Activated CD8-positive, alpha-beta memory T cell treated with anti-CD3 and anti-CD28 coated beads for 1 hour (primary cell): ENCODE results near the gene ZGRF1.
"Not testable (repeated sequence)": the region's sequence is repeated elsewhere in the genome, so short reads cannot be mapped to it uniquely, and the experiment has no call there.

Experiments
- DNase-seq, 2 donors: peaks; one replicate each; pipeline ENCODE4 v3.0.0-alpha.2; 2020; ENCODE audit warnings: low read depth in 1 of 2; ENCODE audit errors: extremely low read depth in 1 of 2

ZGRF1 gene

DNA sequence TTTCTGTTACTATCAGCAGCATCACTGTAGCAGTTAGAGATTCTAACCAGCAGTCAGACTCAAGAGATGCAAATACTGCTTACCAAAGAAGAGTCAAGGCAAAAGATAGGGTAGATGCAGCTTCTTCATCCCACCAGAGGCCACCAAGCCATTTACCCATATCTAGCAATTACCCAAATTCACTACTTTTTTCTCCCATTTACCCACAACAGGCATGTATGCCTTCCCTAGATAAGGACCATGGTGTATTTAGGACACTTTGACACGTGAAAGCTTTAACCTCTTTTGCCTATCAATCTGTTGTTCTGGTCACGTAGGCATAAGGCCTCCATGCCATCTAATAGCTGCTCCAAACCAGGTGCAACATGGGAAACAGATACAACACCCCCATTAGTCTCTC lies 5.8 kb upstream of the ZGRF1 start:
- no peak for DNase-seq

DNA sequence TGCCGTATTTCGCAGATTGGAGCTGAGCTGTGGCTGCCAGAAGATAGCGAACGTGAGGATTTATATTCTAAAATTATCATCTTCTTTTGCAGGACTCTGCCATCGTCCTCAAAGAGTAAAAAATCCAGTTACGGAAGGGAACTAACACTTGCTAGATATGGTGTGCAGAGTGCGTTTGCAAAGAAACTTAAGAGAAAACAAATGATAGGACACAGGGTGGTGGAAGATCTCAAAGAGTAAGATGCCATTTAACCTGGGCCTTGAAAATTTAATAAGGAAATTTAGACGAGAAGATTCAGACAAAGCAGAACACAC lies 800 bp upstream of the ZGRF1 start:
- no peak for DNase-seq

DNA sequence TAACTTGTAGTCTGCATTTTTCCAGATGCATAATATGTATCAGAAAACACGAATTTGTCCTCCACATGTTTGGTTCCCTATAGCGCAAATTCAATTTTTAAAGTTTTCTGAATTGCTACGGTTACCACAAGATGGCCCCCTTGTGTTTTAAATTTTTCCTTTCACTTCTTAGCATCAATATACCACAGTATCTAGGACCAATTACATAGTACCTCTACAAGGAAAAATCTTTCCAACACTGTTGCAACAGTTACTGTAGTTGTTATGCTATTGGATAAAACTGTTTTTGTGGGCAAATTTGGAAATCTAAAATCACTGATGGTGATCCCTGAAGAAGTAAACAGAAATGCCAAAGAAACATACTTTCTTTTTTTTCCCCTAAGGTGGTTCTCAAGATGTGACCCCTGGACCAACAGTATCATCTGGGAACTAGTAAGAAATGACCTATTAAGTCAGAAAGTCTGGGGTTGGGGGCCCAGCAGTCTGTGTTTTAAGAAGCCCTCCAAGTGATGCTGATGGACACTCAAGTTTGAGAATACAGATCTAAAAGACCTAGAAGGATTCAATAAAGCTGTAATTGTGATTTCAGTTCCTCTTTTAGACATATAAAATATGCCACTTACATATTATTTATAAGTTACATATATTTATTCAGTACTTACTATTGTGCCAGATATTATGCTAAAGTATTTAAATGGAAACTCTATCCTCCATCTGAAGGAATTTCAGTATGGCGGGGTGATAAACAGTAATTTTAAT lies 3.1 kb downstream of the ZGRF1 start:
- DNase-seq = no peak

DNA sequence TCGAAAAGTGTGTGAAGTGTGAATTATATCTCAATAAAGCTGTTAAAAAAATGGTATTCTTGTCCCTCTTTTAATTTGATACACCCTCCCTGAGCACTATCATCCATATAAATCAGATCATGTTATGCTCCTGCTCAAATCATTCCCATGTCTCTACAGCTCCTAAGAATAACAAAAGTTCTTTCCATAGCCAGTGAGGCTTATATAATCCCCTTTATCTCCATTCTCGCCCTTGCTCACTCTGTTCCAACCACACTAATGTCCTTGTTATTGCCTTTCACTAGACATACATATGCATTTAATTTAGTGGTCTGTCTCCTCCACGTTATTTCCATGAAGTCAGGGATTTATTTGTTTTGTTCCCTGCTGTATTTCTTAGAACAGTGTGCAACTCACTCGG lies 10.5 kb downstream of the ZGRF1 start:
- DNase-seq = no peak

DNA sequence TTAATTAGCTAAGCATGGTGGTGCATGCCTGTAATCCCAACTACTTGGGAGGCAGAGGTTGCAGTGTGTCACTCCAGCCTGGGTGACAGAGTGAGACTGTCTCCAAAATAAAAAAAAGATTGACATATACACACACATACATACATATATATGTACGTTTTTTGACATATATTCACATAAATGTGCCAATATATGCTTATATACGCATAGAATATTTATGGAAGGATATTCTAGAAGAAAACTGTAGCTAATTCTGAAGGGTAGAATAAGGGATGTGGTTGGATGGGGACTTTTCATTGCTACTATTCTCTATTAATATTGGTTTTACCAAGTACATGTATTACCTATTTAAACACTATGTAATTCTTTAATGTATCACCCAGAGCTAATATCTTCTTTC lies 19.7 kb downstream of the ZGRF1 start:
- DNase-seq = no peak

DNA sequence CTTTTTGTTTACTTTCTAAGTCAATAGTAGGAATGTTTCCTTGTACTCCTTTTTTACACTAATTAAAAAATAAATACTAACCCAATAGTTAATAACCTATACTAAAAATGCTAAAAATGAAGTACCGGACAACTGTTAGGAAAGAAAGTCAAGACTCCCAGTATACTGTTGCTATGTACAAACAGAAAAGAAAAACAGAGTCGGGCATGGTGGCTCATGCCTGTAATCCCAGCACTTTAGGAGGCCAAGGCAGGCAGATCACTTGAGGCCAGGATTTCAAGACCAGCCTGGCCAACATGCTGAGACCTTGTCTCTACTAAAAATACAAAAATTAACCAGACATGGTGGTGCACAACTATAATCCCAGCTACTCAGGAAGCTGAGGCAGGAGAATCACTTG lies 23.9 kb downstream of the ZGRF1 start:
- DNase-seq = not testable (repeated sequence)

DNA sequence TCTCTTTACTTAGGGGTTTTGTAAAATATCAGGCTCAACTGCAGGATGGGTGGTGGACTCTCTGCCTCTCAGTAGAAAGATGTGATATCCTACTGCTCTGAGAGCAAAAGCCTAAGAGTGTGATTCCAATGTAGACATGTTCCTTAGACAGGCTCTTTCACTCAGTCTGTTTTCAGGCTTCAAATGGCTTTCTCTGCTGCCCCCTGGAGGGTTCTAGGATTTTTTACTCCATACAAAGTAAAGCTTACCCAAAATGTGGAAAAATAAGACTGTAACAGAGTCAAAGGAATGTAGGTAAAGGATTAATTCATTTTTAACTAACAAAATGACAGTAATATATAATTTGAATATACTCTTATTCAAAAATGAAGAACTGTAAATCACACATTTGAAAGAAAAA lies 32.1 kb downstream of the ZGRF1 start:
- no peak for DNase-seq

DNA sequence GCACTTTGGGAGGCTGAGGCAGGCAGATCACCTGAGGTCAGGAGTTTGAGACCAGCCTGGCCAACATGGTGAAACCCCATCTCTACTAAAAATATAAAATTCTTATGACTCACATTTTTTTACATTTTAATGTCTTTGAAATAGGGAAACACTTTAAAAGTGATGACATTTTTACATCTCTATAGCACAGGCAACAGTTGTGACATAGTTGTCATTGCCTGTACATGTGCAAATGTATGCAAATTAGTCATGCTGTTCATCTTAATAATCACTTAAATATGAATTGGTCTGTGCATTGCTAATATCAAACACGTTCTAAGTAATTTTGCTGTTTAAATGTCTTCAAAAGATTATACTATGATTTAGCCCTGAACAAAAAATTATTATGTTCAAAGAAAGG lies 41.7 kb downstream of the ZGRF1 start:
- DNase-seq = no peak

DNA sequence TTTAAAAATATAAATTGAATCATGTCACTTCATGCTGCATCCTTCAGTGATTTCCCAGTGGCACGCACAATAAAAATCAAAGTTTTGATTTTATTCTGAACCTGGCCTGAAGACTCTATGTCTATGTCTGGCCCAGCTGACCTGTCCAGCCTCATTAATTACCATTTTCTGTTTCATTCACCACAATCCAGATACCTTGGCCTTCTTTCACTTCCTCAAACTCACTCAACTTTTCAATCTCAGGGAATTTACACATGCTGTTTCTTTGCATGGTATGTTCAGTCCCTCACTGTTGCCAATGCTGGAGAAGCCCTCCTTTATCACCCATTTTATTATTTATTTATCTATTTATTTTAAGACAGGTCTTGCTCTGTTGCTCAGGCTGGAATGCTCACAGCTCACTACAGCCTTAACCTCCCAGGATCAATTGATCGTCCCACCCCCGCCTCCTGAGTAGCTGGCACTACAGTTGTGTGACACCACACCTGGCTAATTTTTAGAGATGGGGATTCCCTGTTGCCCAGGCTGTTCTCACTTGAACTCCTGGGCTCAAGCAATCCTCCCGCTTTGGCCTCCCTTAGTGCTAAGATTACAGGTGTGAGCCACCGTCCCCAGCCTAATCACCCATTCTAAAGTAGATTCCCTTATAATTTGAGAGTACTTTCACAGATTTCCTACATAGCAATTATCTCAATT lies 43.1 kb downstream of the ZGRF1 start:
- no peak for DNase-seq

DNA sequence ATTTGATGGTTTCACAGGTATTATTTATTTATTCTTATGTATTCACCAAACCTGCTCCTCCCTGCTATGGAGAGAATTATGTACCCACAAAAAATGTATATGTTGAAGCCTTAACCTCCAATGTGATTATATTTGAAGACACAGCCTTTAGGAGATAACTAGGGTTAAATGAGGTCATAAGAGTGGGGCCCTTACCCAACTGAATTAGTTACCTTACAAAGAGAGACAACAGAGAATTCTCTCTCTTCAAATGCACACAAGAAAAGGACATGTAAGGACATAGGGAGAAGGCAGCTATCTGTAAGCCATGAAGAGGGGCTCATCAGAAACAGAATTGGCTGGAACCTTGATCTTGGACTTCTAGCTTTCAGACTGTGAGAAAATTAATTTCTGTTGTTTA lies 44.0 kb downstream of the ZGRF1 start:
- no peak for DNase-seq

DNA sequence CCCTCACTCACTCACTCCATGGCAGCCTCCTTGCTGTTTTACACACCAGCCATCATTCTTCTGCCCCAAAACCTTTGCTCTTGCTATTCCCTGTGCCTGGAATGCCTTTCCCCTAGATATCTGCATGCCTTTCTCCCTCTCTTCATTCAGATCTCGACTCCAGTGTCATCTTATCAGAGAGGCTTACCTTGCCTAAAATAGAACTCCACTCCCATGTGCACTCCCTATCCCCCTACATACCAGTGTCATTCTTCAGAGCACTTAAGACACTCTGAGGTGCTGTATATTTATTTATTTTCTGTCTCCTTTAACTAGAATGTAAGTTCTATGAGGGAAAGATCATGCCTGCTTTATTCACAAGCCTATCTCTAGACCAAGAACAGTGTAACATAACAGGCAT lies 45.1 kb downstream of the ZGRF1 start:
- no peak for DNase-seq

DNA sequence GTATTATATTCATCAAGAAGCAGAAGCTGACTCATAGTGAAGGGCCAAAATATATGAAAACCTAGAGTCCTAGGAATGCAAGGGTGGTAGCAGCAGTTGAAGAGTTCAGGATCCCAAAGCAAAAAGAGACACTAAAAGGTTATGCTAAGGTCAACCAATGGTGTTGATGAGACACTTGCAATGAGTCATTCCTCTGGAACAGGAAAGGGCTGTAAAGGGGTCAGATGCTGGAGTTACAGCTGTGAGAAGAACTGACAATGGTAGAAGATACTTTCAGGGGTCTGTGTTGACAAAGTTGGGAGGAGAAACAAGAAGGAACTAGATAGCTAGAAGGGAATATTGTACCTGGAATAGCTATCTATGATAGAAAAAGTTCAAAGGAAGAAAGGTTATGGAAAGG lies 47.5 kb downstream of the ZGRF1 start:
- DNase-seq = no peak

DNA sequence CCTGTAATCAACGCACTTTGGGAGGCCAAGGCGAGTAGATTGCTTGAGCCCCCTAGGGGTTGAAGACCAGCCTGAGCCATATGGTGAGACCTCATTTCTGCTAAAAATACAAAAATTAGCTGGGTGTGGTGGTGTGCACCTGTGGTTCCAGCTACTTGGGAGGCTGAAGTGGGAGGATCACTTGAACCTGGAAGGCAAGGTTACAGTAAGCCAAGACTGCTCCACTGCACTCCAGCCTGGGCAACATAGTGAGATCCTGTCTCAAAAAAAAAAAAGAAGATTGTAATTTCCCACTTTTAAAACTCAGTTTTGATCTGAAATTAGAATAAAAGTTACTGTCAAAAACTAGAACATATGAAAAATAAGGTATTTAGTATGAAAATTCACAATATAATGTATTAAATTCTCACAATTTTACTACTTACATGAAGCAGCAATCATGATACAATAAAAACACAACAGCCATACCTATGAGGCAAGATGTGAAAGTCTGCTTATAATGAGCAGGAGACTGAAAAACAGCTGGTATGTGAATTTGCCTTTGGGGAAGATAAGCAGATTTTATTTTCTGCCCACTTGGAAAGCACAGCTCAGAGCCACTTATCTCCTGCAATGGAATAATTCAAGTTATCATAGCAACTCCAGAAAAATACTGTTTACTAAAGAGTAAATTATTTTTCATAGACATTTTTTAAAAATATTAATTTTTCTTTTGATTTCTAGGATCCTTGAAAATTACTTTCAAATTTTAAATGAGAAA lies 50.6 kb downstream of the ZGRF1 start:
- no peak for DNase-seq

DNA sequence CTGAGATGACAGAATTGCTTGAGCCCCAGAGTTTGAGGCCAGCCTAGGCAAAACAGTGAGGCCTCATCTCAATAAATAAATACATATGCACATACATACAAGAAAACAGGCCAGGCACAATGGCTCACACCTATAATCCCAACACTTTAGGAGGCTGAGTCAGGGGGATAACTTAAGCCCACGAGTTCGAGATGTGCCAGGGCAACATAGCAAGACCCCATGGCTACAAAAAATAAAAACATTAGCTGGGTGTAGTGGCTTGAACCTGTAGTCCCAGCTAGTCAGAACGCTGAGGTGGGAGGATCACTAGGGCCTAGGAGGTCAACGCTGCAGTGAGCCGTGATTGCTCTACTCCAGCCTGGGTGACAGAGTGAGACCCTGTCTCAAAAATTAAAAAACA lies 69.2 kb downstream of the ZGRF1 start:
- no peak for DNase-seq

DNA sequence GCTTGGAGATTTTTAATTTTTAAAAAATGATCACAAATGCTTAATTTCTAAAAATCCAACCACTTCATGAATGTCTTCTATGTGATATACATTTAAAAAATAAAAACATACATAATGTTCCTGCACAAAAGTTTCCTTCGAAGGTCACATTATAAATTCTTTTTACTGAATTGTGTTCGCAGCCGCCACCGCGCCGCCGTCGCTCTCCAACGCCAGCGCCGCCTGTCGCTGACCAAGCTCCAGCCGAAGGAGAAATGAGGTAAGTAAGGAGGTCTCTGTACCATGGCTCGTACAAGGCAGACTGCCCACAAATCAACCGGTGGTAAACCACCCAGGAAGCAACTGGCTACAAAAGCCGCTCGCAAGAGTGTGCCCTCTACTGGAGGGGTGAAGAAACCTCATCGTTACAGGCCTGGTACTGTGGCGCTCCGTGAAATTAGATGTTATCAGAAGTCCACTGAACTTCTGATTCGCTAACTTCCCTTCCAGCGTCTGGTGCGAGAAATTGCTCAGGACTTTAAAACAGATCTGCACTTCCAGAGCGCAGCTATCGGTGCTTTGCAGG lies 71.9 kb downstream of the ZGRF1 start:
- no peak for DNase-seq

DNA sequence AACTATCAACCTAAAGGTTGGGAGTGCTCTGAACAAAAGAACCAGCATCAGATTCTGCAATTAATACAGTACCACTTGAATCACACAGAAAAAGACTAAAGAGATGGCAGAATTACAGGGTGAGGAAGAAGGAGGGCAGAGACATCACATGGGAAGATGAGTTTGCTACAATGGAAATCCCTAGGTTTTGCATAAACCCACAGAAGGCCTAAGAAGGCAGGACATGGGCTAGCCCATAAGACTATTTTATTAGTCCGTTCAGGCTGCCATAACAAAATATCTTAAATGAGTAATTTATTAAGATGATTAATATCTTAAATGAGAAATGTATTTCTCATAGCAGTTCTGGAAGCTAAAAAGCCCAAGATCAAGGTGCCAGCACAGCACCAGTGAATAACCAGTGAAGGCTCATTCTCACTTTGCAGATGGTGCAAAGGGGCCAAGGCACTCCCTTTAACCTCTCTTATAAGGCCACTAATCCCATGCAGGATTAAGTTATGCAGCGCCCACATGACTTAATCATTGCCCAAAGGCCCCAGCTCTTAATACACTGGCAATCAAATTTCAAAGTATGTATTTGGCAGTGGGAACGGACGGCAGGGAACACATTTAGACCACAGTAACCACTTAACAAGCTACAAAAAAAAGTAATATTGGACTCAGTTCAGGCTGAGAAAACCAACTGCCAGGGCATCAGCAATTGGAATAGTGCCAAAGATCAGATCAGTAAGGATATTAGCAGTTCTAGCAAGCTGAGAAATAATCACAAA lies 73.1 kb downstream of the ZGRF1 start:
- no peak for DNase-seq

DNA sequence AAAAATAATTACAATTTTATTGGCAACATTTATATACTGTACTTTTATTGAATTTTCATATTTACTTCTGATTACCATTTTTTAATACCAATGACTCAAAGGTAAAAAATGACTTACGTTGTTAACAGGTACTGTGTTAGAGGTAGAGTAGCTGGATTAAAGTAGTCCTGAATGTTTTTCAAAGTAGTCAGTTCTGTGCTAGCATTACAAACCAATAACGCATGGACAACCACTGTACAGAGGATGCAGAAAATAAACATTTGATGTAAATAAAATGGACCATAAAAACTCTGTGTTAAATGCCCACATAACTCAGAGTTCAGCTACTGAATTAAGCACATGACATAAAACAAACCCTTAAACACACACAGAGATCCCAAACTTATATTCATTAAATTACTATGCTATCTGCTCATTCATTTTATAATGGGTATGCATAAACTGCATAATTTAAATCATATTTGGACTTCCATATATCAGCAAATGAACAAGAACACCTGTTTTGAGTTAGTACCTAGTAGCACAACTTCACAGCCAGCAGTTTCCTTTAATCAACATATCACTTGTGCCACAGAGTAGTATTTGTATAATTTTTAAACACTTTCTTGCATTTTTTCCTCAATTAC lies 74.3 kb downstream of the ZGRF1 start:
- DNase-seq = no peak

DNA sequence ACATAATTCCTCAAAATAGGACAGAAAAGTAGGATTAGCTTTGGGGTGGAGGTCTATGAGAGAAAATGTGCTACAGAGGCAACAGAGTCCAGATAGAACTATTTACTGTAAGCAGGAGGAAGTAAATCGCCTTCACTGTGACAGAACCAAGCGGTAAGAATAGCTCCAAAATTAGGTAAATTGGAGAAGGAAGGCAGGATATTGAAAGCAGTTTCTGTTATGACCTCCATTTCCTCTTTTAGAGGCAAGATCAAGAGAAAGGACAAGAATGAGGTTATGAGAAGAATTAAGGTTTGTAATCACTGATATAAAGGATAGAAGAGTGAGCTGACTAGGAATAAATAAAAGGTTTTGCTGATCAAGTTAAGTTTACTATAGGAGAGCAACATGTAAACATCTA lies 76.6 kb downstream of the ZGRF1 start:
- DNase-seq = no peak

DNA sequence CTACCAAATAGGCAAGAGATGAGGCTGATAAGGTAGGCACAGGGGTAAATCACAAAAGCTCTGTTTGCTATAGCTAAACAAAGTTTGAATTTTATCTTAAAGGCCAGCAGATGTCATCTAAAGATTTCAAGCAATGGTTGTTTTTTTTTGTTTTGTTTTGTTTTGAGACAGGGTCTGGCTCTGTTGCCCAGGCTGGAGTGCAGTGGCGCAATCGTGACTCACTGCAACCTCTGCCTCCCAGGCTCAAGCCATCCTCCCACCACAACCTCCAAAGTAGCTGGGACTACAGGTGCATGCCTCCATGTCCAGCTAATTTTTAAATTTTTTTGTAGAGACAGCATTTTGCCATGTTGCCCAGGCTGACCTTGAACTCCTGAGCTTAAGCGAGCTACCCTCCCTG lies 77.7 kb downstream of the ZGRF1 start:
- DNase-seq = no peak

DNA sequence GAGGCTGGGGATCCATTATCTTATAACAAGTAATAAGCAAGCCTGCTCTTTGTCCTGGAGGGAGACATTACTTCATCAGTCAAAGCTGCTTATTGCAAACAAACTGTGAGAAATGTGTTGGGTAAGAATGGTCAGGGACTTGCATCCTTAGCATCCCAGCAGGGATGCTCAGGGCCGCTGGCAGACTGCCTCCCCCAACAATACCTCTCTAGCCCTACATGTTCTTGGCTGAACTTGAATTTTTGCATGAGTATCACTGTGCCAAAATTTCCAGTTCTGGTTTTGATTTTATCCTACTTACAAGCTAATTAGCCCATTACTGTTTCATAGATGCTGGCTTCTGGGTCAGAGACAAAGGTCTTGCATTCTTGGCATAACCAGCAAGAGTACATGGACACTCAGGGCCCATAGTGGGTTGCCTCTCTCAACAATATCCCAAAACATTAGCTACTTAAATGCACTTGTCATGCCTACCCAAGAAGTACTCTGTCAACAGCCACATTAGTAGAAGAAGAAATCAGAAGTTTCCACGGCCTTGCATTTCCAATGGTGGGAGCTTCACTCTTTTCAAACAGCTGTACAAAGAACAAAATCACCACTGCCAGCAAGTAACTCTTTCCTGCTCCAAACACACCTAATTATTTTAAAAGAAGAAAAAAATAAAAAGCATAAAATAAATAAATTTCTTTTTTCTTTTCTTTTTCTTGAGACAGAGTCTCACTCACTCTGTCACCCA lies 78.9 kb downstream of the ZGRF1 start:
- no peak for DNase-seq
